MCF 10A (cell line): ENCODE results near the gene FAM234A. TPM values are rescaled to one million over a fixed set of nuclear protein-coding genes. Genes with fewer than 3 reads are reported as not detected.

Experiments
- BruUV-seq: library from RNA; stranded (reverse); fragments of 400-500 nt; replicated peaks from 2 replicates; lab custom pipeline; 2021; lab: Mats Ljungman, UMichigan
- CTCF ChIA-PET: fragments of 300-600 bp; sonication (Branson Sonifier 250); formaldehyde crosslinking; extraction: SDS; loops from one replicate; lab custom pipeline; 2021; ENCODE audit warnings: antibody characterized with exemption, inconsistent platforms; lab: Yijun Ruan, JAX
- POLR2A ChIA-PET: fragments of 300-600, 350-650 bp; sonication (Branson Sonifier 250); formaldehyde crosslinking; extraction: SDS; loops from one replicate; lab custom pipeline; 2020; ENCODE audit warnings: antibody characterized with exemption, inconsistent platforms; lab: Yijun Ruan, JAX
- DNase-seq: peaks from one replicate; pipeline ENCODE4 v3.0.0-alpha.2; 2018; ENCODE audit not compliant: unreplicated experiment
- H3K27ac Mint-ChIP-seq: one replicate; pipeline ENCODE4 v1.8.0; 2022; ENCODE audit warnings: mild to moderate bottlenecking, low read depth, mixed read lengths; ENCODE audit not compliant: unreplicated experiment
- H3K27me3 Mint-ChIP-seq: one replicate; pipeline ENCODE4 v1.8.0; 2022; ENCODE audit warnings: mixed read lengths; ENCODE audit not compliant: insufficient read depth, unreplicated experiment
- H3K36me3 Mint-ChIP-seq: one replicate; pipeline ENCODE4 v1.8.0; 2022; ENCODE audit warnings: mild to moderate bottlenecking, moderate library complexity, mixed read lengths; ENCODE audit not compliant: insufficient read depth, unreplicated experiment
- H3K4me1 Mint-ChIP-seq: one replicate; pipeline ENCODE4 v1.8.0; 2022; ENCODE audit warnings: mixed read lengths; ENCODE audit not compliant: insufficient read depth, unreplicated experiment
- H3K4me3 Mint-ChIP-seq: one replicate; pipeline ENCODE4 v1.8.0; 2022; ENCODE audit warnings: mild to moderate bottlenecking, moderate library complexity, mixed read lengths; ENCODE audit not compliant: unreplicated experiment
- H3K9me3 Mint-ChIP-seq: one replicate; pipeline ENCODE4 v1.8.0; 2022; ENCODE audit warnings: mixed read lengths; ENCODE audit not compliant: unreplicated experiment
- intact Hi-C: fragments of 100-400 bp; cut with micrococcal nuclease; formaldehyde crosslinking; loops from 2 replicates; pipeline ENCODE4 v1.14.1; 2022
- total RNA-seq: library from RNA; stranded (reverse); gene quantifications from 2 replicates; pipeline ENCODE4 v1.2.3, GENCODE V29; 2022
- TF ChIP-seq, protein P1 (sequence below): fragments of 200-600 bp; IDR thresholded peaks from one replicate; pipeline ENCODE4 v1.8.0; 2022; ENCODE audit warnings: antibody characterized with exemption, mild to moderate bottlenecking; ENCODE audit not compliant: unreplicated experiment

FAM234A gene
- total RNA-seq, 1 experiment from 2014 or later: 67.3 TPM

DNA sequence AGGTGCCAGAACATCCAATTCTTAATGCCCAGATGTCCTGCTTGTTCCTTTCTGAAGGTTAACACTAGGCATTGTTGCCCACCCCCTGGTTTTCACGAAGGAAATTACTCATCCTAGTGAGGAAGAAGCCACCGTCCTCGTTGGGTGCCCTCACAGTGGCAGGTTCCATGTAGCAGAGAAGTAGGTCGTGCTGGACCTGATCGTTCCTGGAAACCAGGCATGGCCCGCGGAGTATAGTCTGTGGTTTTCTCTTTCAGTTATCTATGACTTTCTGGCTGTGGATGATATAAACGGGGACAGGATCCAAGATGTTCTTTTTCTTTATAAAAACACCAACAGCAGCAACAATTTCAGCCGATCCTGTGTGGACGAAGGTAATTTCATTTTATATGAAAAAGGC lies 24.6 kb downstream of the FAM234A start:
- CTCF ChIA-PET: interaction anchor here (0.9 kb wide), 1 partner anchor 41 kb away, joined by 3 read pairs; no protein-coding TSS in a partner anchor
- TF ChIP-seq, protein P1, sequence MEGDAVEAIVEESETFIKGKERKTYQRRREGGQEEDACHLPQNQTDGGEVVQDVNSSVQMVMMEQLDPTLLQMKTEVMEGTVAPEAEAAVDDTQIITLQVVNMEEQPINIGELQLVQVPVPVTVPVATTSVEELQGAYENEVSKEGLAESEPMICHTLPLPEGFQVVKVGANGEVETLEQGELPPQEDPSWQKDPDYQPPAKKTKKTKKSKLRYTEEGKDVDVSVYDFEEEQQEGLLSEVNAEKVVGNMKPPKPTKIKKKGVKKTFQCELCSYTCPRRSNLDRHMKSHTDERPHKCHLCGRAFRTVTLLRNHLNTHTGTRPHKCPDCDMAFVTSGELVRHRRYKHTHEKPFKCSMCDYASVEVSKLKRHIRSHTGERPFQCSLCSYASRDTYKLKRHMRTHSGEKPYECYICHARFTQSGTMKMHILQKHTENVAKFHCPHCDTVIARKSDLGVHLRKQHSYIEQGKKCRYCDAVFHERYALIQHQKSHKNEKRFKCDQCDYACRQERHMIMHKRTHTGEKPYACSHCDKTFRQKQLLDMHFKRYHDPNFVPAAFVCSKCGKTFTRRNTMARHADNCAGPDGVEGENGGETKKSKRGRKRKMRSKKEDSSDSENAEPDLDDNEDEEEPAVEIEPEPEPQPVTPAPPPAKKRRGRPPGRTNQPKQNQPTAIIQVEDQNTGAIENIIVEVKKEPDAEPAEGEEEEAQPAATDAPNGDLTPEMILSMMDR: no peak
- Mint-ChIP-seq H3K9me3 (no peaks in the 10 kb centered on the region), H3K4me1 (no peaks in the 10 kb centered on the region), H3K27ac (no peak overlapping the region), H3K4me3 (no peak overlapping the region), H3K27me3 (no peaks in the 10 kb centered on the region), H3K36me3 (peaks cover 77% of the 10 kb centered on the region)
- DNase-seq: no peak
- POLR2A ChIA-PET: no interaction called here
- intact Hi-C loops: no loop called here
- no TSS peak for BruUV-seq

- Mint-ChIP-seq H3K27ac (no peak overlapping the region), H3K4me3 (no peak overlapping the region), H3K4me1 (no peaks in the 10 kb centered on the region), H3K27me3 (no peaks in the 10 kb centered on the region), H3K9me3 (no peaks in the 10 kb centered on the region), H3K36me3 (peaks cover 73% of the 10 kb centered on the region)
- TF ChIP-seq, protein P1: no peak
- ChIA-PET CTCF (interaction anchor here (0.9 kb wide), 1 partner anchor 41 kb away, joined by 3 read pairs; no protein-coding TSS in a partner anchor), POLR2A (no interaction called here)
- DNase-seq: no peak
- BruUV-seq: no TSS peak
- intact Hi-C loops: no loop called here
These were observed 25.2 kb downstream of the FAM234A start for GRCh38 chr16:259814-260253.

GRCh38 chr16:260326-260725 lies 25.7 kb downstream of the FAM234A start:
- ChIA-PET CTCF (no interaction called here), POLR2A (no interaction called here)
- H3K36me3 Mint-ChIP-seq: peaks cover 70% of the 10 kb centered on the region
- H3K27ac Mint-ChIP-seq: no peak overlapping the region
- no peak for DNase-seq
- intact Hi-C loops: no loop called here
- TF ChIP-seq, protein P1: no peak
- peaks cover under 1% of the 10 kb centered on the region for H3K4me1 Mint-ChIP-seq
- no peaks in the 10 kb centered on the region for H3K9me3 Mint-ChIP-seq
- H3K4me3 Mint-ChIP-seq: no peak overlapping the region
- no peaks in the 10 kb centered on the region for H3K27me3 Mint-ChIP-seq
- BruUV-seq: no TSS peak

- no peaks in the 10 kb centered on the region for H3K27me3 Mint-ChIP-seq
- no peak overlapping the region for H3K27ac Mint-ChIP-seq
- no TSS peak for BruUV-seq
- TF ChIP-seq, protein P1: no peak
- no peak for DNase-seq
- peaks cover 69% of the 10 kb centered on the region for H3K36me3 Mint-ChIP-seq
- H3K4me1 Mint-ChIP-seq: peaks cover 9% of the 10 kb centered on the region
- ChIA-PET POLR2A (no interaction called here), CTCF (no interaction called here)
- H3K4me3 Mint-ChIP-seq: no peak overlapping the region
- no peaks in the 10 kb centered on the region for H3K9me3 Mint-ChIP-seq
- intact Hi-C loops: no loop called here
These were observed 26.5 kb downstream of the FAM234A start for GRCh38 chr16:261031-261691.
